Measurements from ENCODE around the gene DLG5. TPM values are rescaled to one million over a fixed set of nuclear protein-coding genes. Genes with fewer than 3 reads are reported as not detected.

DLG5 gene
- total and polyA plus RNA-seq, 11 donors: 5.2 to 27.1 (median 12.8) TPM

DNA sequence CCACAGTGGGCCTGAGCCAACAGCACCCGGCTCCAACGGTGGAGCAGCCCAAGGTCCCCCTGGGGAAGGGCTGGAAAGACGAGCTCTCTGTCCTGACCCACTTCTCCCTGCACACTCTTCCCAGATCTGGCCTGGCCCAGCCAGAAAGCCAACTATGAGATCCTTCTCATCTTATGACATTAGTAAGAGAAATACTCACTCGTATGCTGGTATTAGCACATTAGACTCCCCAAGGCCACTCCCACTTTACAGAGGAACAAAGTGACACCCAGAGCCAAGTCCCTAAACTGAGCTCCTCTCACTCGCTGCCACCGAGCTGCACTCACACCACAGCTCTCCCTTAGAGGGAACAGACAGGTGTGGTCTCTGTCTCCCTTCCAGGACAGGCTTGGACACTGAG, 24.8 kb downstream of the DLG5 start:
- 62 to 72% (median 67%) methylated on average over 5 to 6 of the region's 6 CpGs for WGBS, 4 donors
- H3K27ac ChIP-seq: no peak overlapping the region
- no peaks in the 10 kb centered on the region for H3K36me3 ChIP-seq
- intact Hi-C loops (cut with DNase I): no loop called here
- no peaks in the 10 kb centered on the region for H3K9me3 ChIP-seq
- DNase-seq: no peak
- H3K4me1 ChIP-seq: peaks cover 0 to 42% (median 14%) of the 10 kb centered on the region in 12 donors
- peak in 3 of 4 donors; percentile 27 to 31 (median 29) for ATAC-seq
- no peak overlapping the region for H3K4me3 ChIP-seq
- TF ChIP-seq, protein P1, sequence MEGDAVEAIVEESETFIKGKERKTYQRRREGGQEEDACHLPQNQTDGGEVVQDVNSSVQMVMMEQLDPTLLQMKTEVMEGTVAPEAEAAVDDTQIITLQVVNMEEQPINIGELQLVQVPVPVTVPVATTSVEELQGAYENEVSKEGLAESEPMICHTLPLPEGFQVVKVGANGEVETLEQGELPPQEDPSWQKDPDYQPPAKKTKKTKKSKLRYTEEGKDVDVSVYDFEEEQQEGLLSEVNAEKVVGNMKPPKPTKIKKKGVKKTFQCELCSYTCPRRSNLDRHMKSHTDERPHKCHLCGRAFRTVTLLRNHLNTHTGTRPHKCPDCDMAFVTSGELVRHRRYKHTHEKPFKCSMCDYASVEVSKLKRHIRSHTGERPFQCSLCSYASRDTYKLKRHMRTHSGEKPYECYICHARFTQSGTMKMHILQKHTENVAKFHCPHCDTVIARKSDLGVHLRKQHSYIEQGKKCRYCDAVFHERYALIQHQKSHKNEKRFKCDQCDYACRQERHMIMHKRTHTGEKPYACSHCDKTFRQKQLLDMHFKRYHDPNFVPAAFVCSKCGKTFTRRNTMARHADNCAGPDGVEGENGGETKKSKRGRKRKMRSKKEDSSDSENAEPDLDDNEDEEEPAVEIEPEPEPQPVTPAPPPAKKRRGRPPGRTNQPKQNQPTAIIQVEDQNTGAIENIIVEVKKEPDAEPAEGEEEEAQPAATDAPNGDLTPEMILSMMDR (IDR thresholded peaks at IDR 0.05): no peak
- no peak for TF ChIP-seq POLR2A (IDR thresholded peaks at IDR 0.05)
- H3K27me3 ChIP-seq: no peaks in the 10 kb centered on the region

DNA sequence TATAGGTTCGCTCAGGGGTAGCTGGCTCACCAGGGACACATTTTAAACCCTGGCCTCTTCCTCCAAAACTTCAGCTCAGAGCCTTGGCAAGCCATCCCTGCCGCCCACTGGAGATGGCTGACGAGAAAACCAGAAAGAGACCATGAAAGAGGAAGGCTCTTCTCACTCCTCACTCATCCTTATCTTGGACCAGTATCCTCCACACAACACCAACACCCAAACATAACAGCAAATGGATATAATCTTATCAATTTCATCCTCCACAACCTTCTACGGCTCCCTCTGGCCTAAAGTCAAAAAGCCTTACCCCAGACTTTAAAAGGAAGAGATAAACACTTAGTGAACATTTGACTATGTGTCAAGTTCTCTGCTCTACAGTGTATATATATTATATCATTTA, 26.9 kb downstream of the DLG5 start:
- H3K4me1 ChIP-seq: peaks cover 0 to 42% (median 14%) of the 10 kb centered on the region in 12 donors
- ATAC-seq (no peak), DNase-seq (no peak)
- WGBS, 4 donors: 68 to 87% (median 81%) methylated on average over 4 of the region's 4 CpGs
- H3K27ac ChIP-seq: peak overlapping the region in 1 of 12 donors; percentile 41
- no peak overlapping the region for H3K4me3 ChIP-seq
- no peaks in the 10 kb centered on the region for H3K27me3 ChIP-seq
- TF ChIP-seq POLR2A (IDR thresholded peaks at IDR 0.05): no peak
- TF ChIP-seq, protein P1 (IDR thresholded peaks at IDR 0.05): no peak
- intact Hi-C loops (cut with DNase I): no loop called here
- H3K36me3 ChIP-seq: no peaks in the 10 kb centered on the region
- H3K9me3 ChIP-seq: no peaks in the 10 kb centered on the region

DNA sequence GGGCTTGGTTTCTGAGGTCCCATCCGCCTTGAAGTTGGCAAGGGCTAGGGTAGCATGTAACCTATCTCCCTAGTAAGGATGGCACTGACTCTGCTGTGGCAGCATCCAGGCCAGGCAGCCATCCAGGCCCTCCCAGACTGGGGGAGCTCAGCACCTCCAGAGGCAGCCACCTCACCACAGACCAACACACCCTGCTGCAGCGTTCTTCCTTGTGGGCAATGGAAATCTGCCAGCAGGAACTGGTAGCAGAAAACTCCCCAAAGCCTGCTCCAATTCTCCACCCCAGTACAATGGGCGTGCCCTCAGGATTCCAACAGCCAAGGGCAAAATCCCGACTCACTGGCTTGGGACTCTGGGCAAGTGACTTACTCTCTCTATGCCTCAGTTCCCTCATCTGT, 27.5 kb downstream of the DLG5 start:
- ATAC-seq (peak in 2 of 4 donors; percentile 17 to 44), DNase-seq (no peak)
- Histone ChIP-seq H3K27me3 (no peaks in the 10 kb centered on the region), H3K27ac (peak overlapping the region in 1 of 12 donors; percentile 41), H3K4me3 (no peak overlapping the region), H3K36me3 (no peaks in the 10 kb centered on the region), H3K4me1 (peaks cover 0 to 42% (median 14%) of the 10 kb centered on the region in 12 donors), H3K9me3 (no peaks in the 10 kb centered on the region)
- intact Hi-C loops (cut with DNase I): no loop called here
- WGBS, 4 donors: 61 to 87% (median 70%) methylated on average over 3 to 4 of the region's 4 CpGs
- TF ChIP-seq, protein P1 (IDR thresholded peaks at IDR 0.05): no peak
- no peak for TF ChIP-seq POLR2A (IDR thresholded peaks at IDR 0.05)

DNA sequence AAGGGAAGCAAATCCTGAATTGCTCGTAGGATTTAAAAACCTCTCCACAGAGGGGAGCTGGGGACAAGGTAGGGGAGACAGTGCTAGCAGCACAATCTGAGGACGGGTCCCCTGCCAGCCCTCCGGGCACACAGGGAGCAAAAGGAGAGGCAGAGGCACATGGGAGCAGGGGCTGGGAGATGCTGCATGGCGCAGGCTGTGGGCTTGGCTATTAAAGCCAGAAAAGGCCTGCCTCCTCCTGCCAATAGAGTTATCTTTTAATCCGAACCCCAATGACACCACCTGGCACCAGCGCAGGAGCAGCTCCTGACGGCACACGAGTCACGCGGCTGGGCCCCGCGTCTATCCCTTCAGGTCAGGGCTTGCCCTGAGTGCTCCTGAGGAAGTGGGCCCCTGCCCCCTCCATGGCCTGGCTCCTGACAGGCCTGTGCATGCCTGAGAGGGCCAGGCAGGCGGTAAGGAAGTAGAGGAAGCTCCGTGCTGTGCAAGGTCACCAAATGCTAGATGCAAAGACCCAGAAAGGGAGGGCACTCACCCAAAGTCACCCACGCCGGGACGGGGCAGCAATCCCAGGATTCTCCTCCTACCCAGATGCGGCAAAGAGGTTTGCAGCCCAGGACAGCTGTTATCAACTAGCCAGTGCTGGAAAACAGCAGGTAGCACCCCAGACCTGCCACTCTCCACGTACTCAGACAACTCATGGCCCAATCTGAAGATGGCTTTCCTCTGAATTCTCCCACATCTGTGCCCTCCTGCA, 28.1 kb downstream of the DLG5 start:
- no peak overlapping the region for H3K4me3 ChIP-seq
- H3K4me1 ChIP-seq: peaks cover 0 to 42% (median 14%) of the 10 kb centered on the region in 12 donors
- TF ChIP-seq, protein P1 (IDR thresholded peaks at IDR 0.05): no peak
- TF ChIP-seq POLR2A (IDR thresholded peaks at IDR 0.05): no peak
- peak overlapping the region in 1 of 12 donors; percentile 41 for H3K27ac ChIP-seq
- no peaks in the 10 kb centered on the region for H3K27me3 ChIP-seq
- H3K36me3 ChIP-seq: no peaks in the 10 kb centered on the region
- DNase-seq (no peak), ATAC-seq (peak in 3 of 4 donors; percentile 46 to 52 (median 48))
- intact Hi-C loops (cut with DNase I): no loop called here
- 57 to 71% (median 67%) methylated on average over 11 to 19 of the region's 19 CpGs for WGBS, 4 donors
- no peaks in the 10 kb centered on the region for H3K9me3 ChIP-seq

Measured in heart left ventricle (tissue), 16 donors.